Activated CD4-positive, alpha-beta T cell treated with anti-CD3 and anti-CD28 coated beads, Interleukin-2, amount 50 U/mL, for 1 hour (primary cell): ENCODE data around the gene CLMP.
"Not testable (repeated sequence)": the region's sequence is repeated elsewhere in the genome, so short reads cannot be mapped to it uniquely, and the experiment has no call there.

Experiments used
- DNase-seq: peaks from one replicate; pipeline ENCODE4 v3.0.0-alpha.2; 2020

CLMP gene

DNA sequence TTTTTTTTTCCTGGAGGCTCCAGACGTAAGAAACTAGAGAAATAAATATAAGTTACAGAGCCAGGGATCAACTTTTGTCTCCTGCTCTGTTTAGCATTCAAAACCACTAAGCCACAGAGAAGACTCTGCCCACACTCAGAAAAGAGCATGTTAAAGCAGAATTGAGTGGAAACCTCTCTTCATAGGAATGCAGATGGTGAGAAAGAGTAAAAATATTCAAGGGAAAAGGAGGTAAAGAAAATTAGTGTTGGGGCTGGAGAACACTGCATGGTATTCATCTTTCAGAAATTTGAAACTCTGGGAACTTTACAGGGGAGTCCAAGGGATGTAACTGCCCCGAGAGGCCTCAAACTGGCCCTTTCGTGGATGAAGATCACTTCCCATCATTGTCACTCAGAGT, 65.1 kb downstream of the CLMP start:
- DNase-seq, result no peak

DNA sequence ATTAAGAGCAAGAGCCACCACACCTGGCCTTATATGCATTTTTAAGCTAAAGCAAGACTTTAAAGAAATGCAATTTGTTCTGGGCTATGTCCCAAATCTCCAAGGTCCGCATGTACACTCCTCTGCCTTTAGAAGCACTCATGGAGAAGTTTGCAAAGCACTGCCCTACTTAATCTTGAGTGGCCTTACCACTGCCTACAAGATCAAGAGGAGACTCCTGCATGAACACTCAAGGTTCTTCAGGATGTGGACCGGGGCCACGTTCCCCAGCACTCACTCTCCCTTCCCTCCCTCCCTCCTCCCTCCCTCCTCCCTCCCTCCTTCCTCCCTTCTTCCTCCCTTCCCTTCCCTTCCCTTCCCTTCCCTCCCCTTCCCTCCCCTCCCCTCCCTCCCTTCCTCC, 69.9 kb downstream of the CLMP start:
- no peak for DNase-seq

DNA sequence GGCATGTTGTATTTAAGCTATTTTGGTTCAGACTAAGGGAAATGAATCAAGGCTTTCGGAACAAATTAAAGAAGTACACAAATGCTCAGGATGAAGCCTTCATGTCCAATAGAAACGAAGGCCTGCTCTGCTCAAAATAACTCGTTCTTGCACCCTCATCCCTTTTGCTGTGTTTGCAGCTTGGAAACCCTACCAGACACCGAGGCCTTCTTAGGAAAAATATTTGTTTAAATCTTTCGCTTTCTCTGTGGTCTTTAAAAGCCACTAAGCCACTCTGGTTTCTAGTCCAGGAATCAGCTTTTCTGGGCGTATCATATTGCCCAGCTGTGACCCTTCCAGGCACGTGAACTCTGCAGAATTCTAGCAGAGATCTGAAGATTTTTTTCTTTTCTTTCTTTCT, 72.2 kb downstream of the CLMP start:
- no peak for DNase-seq

DNA sequence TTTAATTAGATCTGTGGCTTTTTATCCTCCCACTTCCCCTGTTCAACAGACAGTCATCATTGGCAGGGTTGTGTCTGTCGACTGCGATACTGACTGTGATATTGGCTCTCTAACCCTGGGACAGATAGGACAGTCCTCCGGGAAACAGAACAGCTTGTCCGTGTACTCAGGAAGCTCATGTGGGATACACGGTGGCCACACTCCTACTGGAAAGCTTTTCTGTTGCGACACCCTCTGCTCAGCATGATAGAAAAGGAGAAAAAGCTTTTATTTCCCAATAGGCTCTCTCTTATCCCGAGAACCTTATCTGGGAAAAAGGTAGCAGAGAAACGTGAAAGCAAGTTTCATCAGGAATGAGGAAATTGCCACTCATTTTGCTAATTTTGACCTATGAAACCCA, 72.7 kb downstream of the CLMP start:
- DNase-seq, result no peak

DNA sequence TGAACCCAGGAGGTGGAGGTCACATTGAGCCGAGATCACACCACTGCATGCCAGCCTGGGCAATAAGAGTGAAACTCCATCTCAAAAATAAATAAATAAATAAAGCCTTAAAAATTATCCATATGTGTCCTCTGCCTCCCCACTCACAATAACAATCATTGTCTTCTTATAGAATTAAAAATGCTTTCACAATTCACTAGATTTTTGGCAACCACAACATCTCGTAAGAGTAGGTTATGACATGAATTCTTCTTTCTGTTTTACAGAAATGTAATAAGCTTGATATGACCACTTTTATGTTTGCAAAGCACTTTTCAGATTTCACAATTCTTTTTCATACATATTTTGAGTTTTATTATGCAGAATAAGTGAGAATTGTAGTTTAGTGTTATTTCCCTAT, 78.6 kb downstream of the CLMP start:
- no peak for DNase-seq

DNA sequence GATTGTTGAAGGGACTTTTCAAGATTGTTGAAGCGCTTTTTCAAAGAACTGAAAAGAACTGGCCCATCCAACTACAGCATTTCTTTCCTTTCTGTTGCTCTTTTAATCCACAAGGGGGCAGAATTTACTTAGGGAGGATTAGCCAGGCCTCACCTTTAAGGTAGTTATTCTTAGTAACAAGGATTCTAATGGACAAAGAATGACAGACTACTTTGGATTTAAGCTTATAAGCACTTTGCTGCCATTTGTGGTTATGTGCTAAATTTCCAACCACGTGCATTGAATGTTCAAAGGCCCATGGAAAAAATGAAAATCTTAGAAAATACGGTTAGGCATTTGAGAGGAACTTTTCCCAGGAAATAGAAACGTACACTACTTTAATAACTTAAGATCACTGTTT, 83.6 kb downstream of the CLMP start:
- no peak for DNase-seq

DNA sequence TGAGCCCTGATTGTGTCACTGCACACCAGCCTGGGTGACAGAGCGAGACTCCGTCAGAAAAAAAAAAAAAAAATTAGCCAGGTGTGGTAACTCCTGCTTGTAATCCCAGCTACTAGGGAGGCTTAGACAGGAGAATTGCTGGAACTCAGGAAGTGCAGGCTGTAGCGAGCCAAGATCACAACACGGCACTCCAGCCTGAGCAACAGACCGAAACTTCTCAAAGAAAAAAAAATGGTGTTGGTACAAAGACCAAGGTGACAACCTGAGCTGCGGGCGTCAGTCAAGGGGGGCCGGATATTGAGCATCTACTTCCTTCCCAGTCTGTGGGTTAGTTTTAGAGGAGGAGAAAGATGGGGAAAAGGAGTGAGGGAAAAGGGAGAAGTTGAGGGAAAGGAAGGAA, 84.7 kb downstream of the CLMP start:
- DNase-seq, result no peak

DNA sequence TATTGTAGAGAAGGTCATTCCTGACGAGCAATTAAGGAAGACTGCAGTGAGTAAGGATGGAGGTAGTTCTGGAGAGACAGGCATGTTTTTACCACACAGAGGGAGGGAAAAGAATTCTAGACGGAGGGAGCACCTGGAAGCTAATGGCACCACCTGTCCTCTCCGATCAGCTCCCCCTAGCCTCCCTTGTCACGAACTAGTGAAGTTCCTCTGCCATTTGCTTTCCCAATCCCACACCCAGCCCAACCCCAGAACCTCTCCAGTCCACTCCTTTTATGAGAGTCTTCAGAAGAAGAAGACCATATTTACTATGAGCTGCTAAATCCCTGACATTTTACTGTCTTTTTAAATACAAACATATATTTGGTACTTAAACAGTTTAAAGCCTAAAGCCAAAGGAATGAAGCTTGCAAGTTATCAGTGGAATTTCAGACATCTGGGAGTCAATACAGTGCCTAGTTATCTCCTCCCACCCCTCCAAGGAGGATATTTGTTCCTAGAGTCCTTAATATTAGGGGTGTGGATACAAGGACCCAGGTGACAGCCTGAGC, 87.0 kb downstream of the CLMP start:
- DNase-seq, result no peak

DNA sequence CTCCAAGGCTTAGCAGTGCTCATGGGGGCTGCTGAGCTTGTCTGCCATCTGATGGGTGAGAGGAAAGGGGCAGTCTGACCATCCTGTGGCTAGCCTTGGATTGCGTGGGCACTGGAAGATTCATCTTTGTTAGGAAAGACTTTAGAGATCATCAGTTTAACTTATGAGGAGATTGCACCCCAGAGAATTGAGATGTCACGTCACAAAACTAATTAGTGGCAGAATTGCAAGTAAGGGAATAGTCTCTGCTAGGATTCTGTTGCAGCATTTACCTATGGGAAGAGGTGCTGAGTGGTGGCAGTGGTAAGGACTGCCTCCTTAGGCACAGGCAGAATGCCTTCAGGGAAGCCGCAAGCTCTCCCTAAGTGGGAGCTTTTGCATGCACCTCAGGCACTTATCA, 90.4 kb downstream of the CLMP start:
- DNase-seq, result no peak

DNA sequence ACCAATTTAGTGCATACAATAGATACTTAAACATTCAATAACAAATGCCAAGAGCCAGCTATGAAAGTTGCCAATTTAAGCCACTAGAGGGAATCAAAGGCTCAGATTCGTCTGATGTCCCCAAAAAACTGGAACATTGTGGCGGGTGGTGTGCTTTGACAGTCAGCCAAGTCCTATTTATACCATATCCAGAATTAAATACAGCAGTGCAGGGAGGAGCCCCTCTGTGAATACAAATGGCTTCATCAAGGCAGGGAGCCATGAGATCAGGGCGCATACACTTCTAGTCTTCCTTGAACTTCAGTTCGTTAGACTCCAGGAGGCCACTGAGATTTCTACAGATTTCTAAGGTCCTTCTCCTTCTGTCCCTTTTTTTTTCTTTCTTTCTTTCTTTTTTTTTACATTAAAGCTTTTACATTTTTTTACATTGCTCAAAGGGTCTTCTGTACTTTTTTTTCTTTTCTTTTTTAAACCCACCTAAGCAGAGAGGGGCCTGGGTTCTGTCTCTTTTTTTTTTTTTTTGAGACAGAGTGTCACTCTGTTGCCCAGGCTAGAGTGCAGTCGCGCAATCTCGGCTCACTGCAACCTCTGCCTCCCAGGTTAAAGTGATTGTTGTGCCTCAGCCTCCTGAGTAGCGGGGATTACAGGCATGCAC, 91.6 kb downstream of the CLMP start:
- peak; percentile 14 for DNase-seq

DNA sequence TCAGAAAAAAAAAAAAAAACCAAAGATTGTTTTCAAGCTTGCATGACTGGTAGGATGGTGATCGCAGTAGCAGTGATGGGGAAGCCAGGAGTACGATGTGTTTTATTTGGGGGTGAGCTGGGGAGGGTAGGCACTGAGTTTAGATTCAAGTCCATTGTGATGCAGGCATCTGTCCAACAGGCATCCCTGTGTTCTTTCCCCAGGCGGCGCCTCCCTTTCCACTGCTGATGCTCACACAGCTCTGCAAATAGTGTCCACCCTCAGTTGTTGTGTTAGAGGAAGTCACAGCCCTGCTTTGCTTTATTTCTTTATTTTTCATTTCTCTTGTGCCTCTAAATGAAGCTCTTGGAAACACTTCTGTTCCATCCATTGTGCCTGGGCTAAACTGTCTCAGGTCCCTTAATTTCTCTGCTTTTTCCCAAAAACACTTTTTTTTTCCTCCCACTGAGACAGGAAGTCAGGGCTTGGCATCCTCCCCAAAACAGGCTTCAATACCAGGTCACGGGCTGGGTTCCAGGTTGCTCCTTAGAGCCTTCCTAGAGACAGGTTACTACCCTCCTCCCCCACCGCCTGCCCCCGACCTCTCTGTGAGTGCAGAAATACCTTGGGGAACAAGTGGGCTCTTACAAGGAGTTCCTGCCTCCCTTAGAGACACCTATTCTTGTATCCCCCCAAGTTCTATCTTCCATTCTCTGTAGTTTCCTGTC, 94.5 kb downstream of the CLMP start:
- DNase-seq, result no peak

DNA sequence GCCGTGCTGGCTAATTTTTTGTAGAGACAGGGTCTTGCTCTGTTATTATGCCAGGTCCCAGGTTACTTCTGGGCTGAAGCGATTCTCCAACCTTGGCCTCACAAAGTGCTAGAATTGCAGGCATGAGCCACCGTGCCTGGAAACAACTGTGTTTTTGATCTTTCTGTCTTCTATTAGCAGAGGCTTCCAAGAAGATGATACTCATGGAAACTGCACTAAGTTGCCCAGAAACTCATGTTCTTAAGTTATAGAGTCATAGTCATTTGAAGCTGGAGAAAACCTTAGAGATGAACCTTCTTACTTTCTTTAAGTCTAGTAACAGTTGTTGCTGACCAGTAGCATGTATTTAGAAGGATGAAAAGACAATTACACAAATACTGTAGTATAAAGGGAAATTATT, 96.1 kb downstream of the CLMP start:
- no peak for DNase-seq

DNA sequence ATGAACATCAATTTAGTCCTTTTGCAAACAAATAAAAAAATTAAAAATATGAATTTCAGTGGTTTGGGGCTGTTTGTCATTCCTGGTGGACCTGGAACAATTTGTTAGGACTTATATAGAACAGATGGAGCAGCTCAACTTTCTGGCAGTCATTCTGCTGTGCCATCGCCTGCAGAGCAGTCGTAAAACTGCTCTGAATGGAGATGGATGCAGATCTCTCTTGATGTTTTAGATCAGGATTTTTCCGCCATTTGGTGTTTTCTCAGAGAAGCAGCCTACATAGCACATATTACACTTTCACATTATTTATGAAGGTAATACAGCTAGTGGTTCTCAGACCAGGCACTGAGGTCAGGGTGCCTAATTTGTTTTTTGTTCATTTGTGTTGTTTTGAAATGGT, 101.3 kb downstream of the CLMP start:
- DNase-seq, result no peak

DNA sequence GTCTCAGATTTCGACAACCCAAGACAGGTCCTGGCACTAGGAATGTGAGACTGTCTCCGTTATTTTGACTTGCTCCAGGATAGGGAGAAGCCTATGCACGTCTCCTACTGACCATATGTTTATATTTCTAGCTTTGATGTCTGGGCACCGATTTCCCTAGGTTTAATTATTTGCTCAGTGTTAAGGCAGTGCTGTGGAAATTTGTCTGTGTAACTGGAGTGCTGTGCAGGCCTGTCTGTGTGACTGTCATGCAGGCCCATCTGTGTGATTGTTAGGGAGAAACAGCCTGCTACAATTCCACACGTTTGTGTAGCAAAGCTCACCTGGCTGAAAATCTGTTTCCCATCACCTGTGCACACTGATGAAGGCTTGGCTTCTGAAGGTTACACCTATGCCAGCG, 103.5 kb downstream of the CLMP start:
- DNase-seq, result no peak

DNA sequence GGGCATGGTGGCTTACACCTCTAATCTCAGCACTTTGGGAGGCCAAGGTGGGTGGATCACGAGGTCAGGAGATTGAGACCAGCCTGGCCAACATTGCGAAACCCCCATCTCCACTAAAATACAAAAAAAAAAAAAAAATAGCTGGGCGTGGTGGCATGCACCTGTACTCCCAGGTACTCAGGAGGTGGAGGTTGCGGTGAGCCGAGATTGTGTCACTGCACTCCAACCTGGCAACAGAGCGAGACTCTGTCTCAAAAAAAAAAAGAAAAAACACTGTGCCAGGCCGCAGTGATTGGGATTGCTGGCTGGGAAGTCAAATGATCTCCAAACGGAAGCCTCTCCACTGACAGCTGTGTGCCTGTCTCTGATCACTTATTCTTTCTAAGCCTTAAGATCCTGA, 104.9 kb downstream of the CLMP start:
- not testable (repeated sequence) for DNase-seq

DNA sequence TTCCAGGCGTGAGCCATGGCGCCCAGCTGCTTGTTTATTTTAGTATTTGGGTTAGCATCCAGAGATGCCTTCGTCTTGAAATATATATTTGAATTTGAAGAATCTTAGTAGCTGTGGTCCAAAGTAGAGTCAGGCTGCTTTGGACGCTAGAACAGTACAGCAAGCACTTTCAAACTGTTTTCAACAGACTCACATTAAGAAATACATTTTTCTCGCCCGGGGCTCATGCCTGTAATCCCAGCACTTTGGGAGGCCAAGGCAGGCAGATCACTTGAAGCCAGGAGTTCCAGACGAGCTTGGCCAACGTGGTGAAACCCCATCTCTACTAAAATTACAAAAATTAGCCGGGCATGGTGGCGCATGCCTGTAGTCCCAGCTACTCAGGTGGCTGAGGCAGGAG, 106.2 kb downstream of the CLMP start:
- not testable (repeated sequence) for DNase-seq

DNA sequence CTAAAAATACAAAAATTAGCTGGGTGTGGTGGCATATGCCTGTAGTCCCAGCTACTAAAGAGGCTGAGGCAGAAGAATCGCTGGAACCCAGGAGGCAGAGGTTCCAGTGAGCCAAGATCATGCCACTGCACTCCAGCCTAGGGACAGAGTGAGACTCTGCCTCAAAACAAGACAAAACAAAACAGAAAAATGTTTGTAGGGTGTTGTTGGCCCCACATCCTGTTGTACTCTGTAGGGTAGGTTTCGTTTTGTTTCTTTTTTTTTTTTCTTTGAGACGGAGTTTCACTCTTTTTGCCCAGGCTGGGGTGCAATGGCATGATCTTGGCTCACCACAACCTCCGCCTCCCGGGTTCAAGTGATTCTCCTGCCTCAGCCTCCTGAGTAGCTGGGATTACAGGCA, 107.4 kb downstream of the CLMP start:
- DNase-seq, result not testable (repeated sequence)

DNA sequence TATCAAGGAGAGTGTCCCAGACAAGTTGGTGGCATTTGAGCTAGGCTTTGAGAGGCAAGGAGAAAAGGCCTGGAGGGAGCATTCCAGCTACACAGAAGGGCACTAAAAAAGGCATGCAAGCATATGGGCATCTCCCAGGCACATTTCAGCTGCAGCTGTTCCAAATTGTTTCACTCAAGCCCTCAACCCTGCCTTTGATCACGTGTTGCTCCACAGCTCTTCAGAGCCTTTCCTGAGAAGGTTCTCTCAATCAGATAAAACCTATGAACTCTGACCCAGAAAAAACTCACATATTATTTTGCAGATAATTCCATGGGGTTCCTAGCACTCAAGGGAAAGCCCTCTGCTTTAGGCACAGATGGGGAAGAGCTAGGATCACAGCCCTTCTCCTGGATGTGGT, 108.7 kb downstream of the CLMP start:
- DNase-seq, result no peak

DNA sequence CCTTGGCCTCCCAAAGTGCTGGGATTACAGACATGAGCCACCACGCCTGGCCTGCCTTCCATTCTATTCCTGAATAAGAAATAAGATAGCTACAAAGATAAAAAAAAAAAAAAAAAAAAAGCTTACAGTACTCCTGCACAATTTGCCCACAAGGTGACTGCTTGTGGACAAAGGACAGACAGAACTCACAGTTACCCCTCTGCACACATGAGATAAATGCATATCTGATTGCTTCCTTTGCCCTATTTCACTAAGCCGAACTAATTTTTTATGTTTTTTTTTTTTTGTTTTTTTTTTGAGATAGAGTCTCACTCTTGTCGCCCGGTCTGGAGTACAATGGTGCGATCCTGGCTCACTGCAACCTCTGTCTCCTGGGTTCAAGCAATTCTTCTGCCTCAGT, 109.6 kb downstream of the CLMP start:
- DNase-seq, result no peak

DNA sequence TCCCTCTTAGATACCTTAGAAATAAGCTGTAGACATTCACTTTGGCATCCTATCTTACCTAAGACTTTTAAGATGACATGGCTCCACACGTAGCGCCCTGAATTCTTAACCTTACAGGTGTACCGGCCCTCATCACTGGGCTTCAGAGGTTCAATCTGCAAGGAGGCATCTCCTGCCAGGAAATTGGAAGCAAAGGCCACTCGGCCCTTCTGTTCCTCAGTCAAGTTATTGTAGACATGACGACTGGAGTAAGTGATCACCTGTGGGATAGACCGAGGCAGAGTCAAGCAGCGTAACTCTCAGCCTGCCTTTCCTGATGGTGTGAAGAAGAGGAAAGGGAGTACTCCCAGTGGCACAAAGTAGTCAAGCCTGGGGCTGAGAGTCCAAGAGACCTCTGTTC, 110.6 kb downstream of the CLMP start:
- DNase-seq, result no peak

DNA sequence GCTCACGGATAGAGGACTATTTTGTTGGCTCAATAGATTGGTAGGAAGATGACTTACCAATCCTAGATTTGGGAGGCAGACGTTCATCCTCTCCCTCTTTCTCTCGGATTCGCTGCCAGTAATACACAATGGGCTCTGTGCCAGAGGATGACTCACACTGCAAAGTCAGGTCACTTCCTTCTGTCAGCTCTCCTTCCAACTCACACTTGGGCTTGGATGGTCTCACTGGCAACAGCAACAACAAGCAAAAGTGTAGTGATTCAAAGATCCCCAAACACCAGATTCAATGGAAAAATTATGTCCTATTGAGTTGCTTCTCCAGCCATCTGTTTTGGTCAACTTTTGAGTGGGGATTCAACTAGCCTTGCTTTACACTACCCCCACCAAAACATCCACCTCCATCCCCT, 111.4 kb downstream of the CLMP start:
- peak; percentile 75 for DNase-seq

DNA sequence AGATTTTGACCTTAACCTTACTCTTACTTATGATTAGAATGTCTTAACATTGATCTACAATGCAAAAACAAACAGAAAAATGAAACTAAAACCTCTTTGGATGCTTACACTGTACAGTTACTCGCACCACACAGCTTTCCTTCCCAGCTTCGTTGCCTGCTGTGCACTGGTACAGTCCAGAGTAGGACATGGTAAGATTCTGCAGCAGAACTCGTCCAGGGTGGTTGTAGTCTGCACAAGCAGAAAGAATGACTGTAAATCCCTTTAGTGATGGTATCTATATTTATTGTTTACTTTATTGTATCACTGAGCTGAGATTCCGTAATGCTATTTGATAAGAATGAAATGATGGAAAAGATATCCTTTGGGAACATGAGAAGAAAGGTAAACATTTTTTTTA, 112.1 kb downstream of the CLMP start:
- no peak for DNase-seq

DNA sequence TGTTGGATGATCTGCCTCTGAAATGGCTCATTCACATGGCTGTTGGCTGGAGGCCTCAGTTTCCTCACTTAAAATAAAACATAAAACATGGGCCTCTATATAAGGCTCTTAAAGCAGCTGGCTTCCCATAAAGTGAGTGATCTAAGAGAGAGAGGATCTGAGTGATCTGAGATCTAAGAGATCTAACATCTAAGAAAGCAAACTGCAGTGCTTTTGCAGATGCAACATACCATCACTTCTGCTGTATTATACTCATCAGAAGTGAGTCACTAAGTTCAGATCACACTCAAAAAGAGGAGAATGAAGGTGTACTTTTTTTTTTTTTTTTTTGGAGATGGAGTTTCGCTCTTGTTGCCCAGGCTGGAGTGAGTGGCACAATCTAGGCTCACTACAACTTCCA, 115.0 kb downstream of the CLMP start:
- no peak for DNase-seq

DNA sequence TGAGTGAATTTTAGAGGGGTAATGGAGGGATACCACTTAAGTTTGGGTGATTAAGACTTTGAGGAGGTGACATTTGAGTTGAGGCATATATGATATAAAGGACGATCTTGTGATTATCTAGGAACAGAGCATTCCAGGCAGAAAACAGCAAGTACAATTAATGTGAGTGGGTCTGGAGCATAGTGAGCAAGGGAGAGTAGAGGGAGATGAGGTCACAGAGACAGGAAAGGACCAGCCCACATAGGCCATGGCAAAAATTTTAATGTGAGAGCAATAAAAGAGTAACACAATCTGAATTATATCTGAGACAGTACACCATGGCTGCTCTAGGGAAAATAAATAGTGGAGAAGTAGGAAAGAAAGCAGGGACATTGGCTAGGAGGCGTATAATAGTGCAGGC, 118.6 kb downstream of the CLMP start:
- DNase-seq, result no peak
